Activated naive CD4-positive, alpha-beta T cell treated with anti-CD3 and anti-CD28 coated beads for 36 hours (primary cell): ENCODE results near the gene MAGEC1. TPM values are rescaled to one million over a fixed set of nuclear protein-coding genes. Genes with fewer than 3 reads are reported as not detected.

Experiments
- CTCF ChIA-PET: fragments of 350-600 bp; sonication (Branson Sonifier 250); formaldehyde crosslinking; loops from one replicate; lab custom pipeline; 2021; ENCODE audit warnings: antibody characterized with exemption; lab: Charles Lee
- DNase-seq: peaks from one replicate; pipeline ENCODE4 v3.0.0-alpha.2; 2020
- H3K27ac Mint-ChIP-seq: one replicate; pipeline ENCODE4 v1.8.0; 2021; ENCODE audit warnings: mild to moderate bottlenecking, mixed read lengths
- H3K27me3 Mint-ChIP-seq: one replicate; pipeline ENCODE4 v1.8.0; 2021; ENCODE audit warnings: low read depth, mixed read lengths
- H3K36me3 Mint-ChIP-seq: one replicate; pipeline ENCODE4 v1.8.0; 2021; ENCODE audit warnings: low read depth, mixed read lengths
- H3K4me1 Mint-ChIP-seq: one replicate; pipeline ENCODE4 v1.8.0; 2021; ENCODE audit warnings: low read depth, mixed read lengths
- H3K4me3 Mint-ChIP-seq: one replicate; pipeline ENCODE4 v1.8.0; 2021; ENCODE audit warnings: mild to moderate bottlenecking, moderate library complexity, mixed read lengths
- H3K9me3 Mint-ChIP-seq: one replicate; pipeline ENCODE4 v1.8.0; 2021; ENCODE audit warnings: mixed read lengths
- intact Hi-C: fragments of 100-400 bp; cut with micrococcal nuclease; formaldehyde crosslinking; loops from one replicate; pipeline ENCODE4 v1.15.1; 2023
- total RNA-seq, 2 experiments: library from RNA; stranded (reverse); gene quantifications; one replicate each; pipeline ENCODE4 v1.2.3, GENCODE V29; 2021

Gene MAGEC1
- total RNA-seq, 2 experiments from 2014 or later, result not detected

- CTCF ChIA-PET, result no interaction called here
- no peak for DNase-seq
- intact Hi-C loops, result no loop called here
- Mint-ChIP-seq H3K4me1 (no peaks in the 10 kb centered on the region), H3K36me3 (no peaks in the 10 kb centered on the region), H3K27ac (no peak overlapping the region), H3K27me3 (no peaks in the 10 kb centered on the region), H3K4me3 (no peak overlapping the region), H3K9me3 (no peaks in the 10 kb centered on the region)
Measured at GRCh38 chrX:141934059-141934641, 30.5 kb downstream of the MAGEC1 start.

- no peaks in the 10 kb centered on the region for H3K4me1 Mint-ChIP-seq
- H3K27ac Mint-ChIP-seq, result no peak overlapping the region
- CTCF ChIA-PET, result no interaction called here
- H3K27me3 Mint-ChIP-seq, result no peaks in the 10 kb centered on the region
- intact Hi-C loops, result no loop called here
- H3K36me3 Mint-ChIP-seq, result no peaks in the 10 kb centered on the region
- no peak overlapping the region for H3K4me3 Mint-ChIP-seq
- no peaks in the 10 kb centered on the region for H3K9me3 Mint-ChIP-seq
- DNase-seq, result no peak
Measured at GRCh38 chrX:141935645-141936044, 32.0 kb downstream of the MAGEC1 start.

- CTCF ChIA-PET, result no interaction called here
- Mint-ChIP-seq H3K36me3 (no peaks in the 10 kb centered on the region), H3K4me3 (no peak overlapping the region), H3K27me3 (no peaks in the 10 kb centered on the region), H3K9me3 (no peaks in the 10 kb centered on the region), H3K27ac (no peak overlapping the region), H3K4me1 (no peaks in the 10 kb centered on the region)
- no peak for DNase-seq
- intact Hi-C loops, result no loop called here
Measured at GRCh38 chrX:141936080-141936479, 32.4 kb downstream of the MAGEC1 start.

GRCh38 chrX:141941234-141941633 lies 37.5 kb downstream of the MAGEC1 start:
- H3K4me3 Mint-ChIP-seq, result no peak overlapping the region
- CTCF ChIA-PET, result no interaction called here
- H3K27ac Mint-ChIP-seq, result no peak overlapping the region
- H3K36me3 Mint-ChIP-seq, result no peaks in the 10 kb centered on the region
- no peaks in the 10 kb centered on the region for H3K4me1 Mint-ChIP-seq
- H3K27me3 Mint-ChIP-seq, result no peaks in the 10 kb centered on the region
- no peak for DNase-seq
- no peaks in the 10 kb centered on the region for H3K9me3 Mint-ChIP-seq
- intact Hi-C loops, result no loop called here

- no peak overlapping the region for H3K4me3 Mint-ChIP-seq
- no peak overlapping the region for H3K27ac Mint-ChIP-seq
- H3K36me3 Mint-ChIP-seq, result no peaks in the 10 kb centered on the region
- CTCF ChIA-PET, result no interaction called here
- no peaks in the 10 kb centered on the region for H3K4me1 Mint-ChIP-seq
- no peaks in the 10 kb centered on the region for H3K27me3 Mint-ChIP-seq
- no peak for DNase-seq
- intact Hi-C loops, result no loop called here
- H3K9me3 Mint-ChIP-seq, result no peaks in the 10 kb centered on the region
Measured at GRCh38 chrX:141945426-141945825, 41.7 kb downstream of the MAGEC1 start.

- H3K4me3 Mint-ChIP-seq, result no peak overlapping the region
- intact Hi-C loops, result no loop called here
- peaks cover 2% of the 10 kb centered on the region for H3K9me3 Mint-ChIP-seq
- no peaks in the 10 kb centered on the region for H3K4me1 Mint-ChIP-seq
- DNase-seq, result no peak
- no peaks in the 10 kb centered on the region for H3K36me3 Mint-ChIP-seq
- H3K27ac Mint-ChIP-seq, result no peak overlapping the region
- H3K27me3 Mint-ChIP-seq, result no peaks in the 10 kb centered on the region
- CTCF ChIA-PET, result no interaction called here
Measured at GRCh38 chrX:141947350-141947749, 43.7 kb downstream of the MAGEC1 start.

GRCh38 chrX:141952603-141953002 lies 48.9 kb downstream of the MAGEC1 start:
- Mint-ChIP-seq H3K27me3 (no peaks in the 10 kb centered on the region), H3K9me3 (peaks cover 2% of the 10 kb centered on the region), H3K27ac (no peak overlapping the region), H3K4me1 (no peaks in the 10 kb centered on the region), H3K36me3 (no peaks in the 10 kb centered on the region), H3K4me3 (no peak overlapping the region)
- CTCF ChIA-PET, result no interaction called here
- no peak for DNase-seq
- intact Hi-C loops, result no loop called here

GRCh38 chrX:141958675-141959074 lies 55.0 kb downstream of the MAGEC1 start:
- Mint-ChIP-seq H3K27me3 (no peaks in the 10 kb centered on the region), H3K27ac (no peak overlapping the region), H3K4me1 (no peaks in the 10 kb centered on the region), H3K36me3 (no peaks in the 10 kb centered on the region), H3K4me3 (no peak overlapping the region), H3K9me3 (no peaks in the 10 kb centered on the region)
- CTCF ChIA-PET, result no interaction called here
- DNase-seq, result no peak
- intact Hi-C loops, result no loop called here

Other genes starting within 250 kb of the MAGEC1 start
- not detected for gene SPANXD, start 205.2 kb upstream of the MAGEC1 start, total RNA-seq
- gene MAGEC3, start 65.6 kb upstream of the MAGEC1 start, total RNA-seq, result not detected